ENCODE results near the gene NDUFS7.

DNA sequence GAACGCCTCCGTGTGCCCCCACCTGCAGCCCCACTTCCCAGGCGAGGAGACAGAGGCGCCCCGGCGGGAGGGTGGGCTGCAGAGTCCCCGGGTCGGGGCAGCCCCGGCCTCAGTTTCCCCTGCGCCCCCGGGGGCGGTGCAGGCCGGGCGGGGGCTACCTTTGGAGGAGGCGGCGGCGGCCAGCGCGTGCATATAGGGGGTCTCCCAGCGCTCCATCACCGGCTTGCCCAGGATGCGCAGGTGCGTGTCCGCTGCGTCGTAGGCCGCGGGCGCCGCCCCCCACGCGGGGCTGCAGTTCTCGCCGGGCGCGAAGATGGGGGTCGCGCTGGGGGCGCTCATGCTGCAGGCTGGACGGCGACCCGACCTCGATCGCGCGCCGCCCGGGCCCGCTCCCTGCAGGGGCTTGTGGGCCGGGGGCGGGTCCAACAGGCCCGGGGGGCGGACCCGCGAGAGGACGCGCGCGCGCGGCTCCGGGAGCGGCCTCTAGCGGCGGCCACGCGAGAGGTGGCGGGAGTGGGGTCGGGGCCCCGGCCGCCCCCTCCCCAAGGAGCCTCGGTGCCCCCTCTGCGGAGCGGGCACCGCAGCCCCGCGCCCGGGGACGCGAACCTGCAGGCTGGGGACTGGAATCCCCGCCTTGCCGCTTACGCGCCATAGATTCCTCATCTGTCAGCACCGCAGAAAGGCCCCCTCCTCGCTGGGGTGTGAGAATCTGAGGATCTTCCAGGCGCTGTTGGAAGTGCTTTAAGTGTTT lies 17.6 kb downstream of the NDUFS7 start, which contains the start of gene GAMT:
- TF ChIP-seq CTCF (IDR thresholded peaks at IDR 0.05) (peak; percentile 43 to 60 (median 45)), POLR2A (IDR thresholded peaks at IDR 0.05) (peak in 1 of 4 donors; percentile 28)
